ENCODE data around the gene STXBP6.

The STXBP6 gene

GRCh38 chr14:24895622-24896021 is 154.3 kb downstream of the STXBP6 start:
- CTCF ChIA-PET: no interaction called here

GRCh38 chr14:24895243-24895583 is 154.7 kb downstream of the STXBP6 start:
- ChIA-PET POLR2A (no interaction called here), CTCF (no interaction called here)
- TF ChIP-seq CTCF (IDR thresholded peaks at IDR 0.05; ENCODE audit: insufficient read depth, low read length, missing control alignments): no peak
- no peak overlapping the region for H3K4me3 ChIP-seq (ENCODE audit: low read depth, low read length)
- no peak for DNase-seq (ENCODE audit: low read depth, low spot score)

More at GRCh38 chr14:24895622-24896021, 154.3 kb downstream of the STXBP6 start:
- no peak for DNase-seq (ENCODE audit: low read depth, low spot score)
- TF ChIP-seq CTCF (IDR thresholded peaks at IDR 0.05; ENCODE audit: insufficient read depth, low read length, missing control alignments): no peak
- no peak overlapping the region for H3K4me3 ChIP-seq (ENCODE audit: low read depth, low read length)
- POLR2A ChIA-PET: no interaction called here

- H3K4me3 ChIP-seq (ENCODE audit: low read depth, low read length): no peak overlapping the region
- no peak for TF ChIP-seq CTCF (IDR thresholded peaks at IDR 0.05; ENCODE audit: insufficient read depth, low read length, missing control alignments)
- DNase-seq (ENCODE audit: low read depth, low spot score): no peak
- ChIA-PET POLR2A (no interaction called here), CTCF (no interaction called here)
These were observed 155.2 kb downstream of the STXBP6 start for GRCh38 chr14:24894583-24895242.

- ChIA-PET CTCF (no interaction called here), POLR2A (no interaction called here)
These were observed 157.4 kb downstream of the STXBP6 start for GRCh38 chr14:24892497-24893051.

GRCh38 chr14:24891987-24892496 is 157.9 kb downstream of the STXBP6 start:
- H3K4me3 ChIP-seq (ENCODE audit: low read depth, low read length): no peak overlapping the region
- CTCF ChIA-PET: no interaction called here
- POLR2A ChIA-PET: no interaction called here
- TF ChIP-seq CTCF (IDR thresholded peaks at IDR 0.05; ENCODE audit: insufficient read depth, low read length, missing control alignments): no peak
- DNase-seq (ENCODE audit: low read depth, low spot score): no peak

More at GRCh38 chr14:24892497-24893051, 157.4 kb downstream of the STXBP6 start:
- no peak for TF ChIP-seq CTCF (IDR thresholded peaks at IDR 0.05; ENCODE audit: insufficient read depth, low read length, missing control alignments)
- no peak for DNase-seq (ENCODE audit: low read depth, low spot score)
- no peak overlapping the region for H3K4me3 ChIP-seq (ENCODE audit: low read depth, low read length)

GRCh38 chr14:24890716-24891115 is 159.2 kb downstream of the STXBP6 start:
- POLR2A ChIA-PET: no interaction called here
- no peak overlapping the region for H3K4me3 ChIP-seq (ENCODE audit: low read depth, low read length)
- CTCF ChIA-PET: no interaction called here
- no peak for TF ChIP-seq CTCF (IDR thresholded peaks at IDR 0.05; ENCODE audit: insufficient read depth, low read length, missing control alignments)
- DNase-seq (ENCODE audit: low read depth, low spot score): no peak
